ENCODE results near the gene PCNX2.

Gene PCNX2

DNA sequence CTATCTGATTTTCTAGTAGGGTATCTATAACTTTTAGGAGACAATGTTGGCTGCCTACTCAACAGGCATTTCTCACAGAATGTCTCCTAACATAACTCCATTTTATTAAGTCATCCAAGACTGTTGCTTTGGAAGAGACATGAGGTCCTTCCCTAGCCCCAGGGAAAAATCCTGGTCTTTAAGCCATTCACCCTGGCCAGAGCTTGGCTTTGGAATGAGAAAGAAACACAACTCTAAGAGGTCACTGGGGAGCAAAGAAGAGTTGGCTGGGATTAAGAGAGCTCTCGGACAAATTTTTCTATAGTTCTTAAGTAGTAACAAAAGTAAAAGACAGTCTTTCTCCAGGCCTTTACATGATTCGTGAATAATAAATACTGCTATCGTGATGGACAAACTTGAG, 57.9 kb downstream of the PCNX2 start:
- DNase-seq (ENCODE audit: low read depth) = no peak
- TF ChIP-seq, protein P1, sequence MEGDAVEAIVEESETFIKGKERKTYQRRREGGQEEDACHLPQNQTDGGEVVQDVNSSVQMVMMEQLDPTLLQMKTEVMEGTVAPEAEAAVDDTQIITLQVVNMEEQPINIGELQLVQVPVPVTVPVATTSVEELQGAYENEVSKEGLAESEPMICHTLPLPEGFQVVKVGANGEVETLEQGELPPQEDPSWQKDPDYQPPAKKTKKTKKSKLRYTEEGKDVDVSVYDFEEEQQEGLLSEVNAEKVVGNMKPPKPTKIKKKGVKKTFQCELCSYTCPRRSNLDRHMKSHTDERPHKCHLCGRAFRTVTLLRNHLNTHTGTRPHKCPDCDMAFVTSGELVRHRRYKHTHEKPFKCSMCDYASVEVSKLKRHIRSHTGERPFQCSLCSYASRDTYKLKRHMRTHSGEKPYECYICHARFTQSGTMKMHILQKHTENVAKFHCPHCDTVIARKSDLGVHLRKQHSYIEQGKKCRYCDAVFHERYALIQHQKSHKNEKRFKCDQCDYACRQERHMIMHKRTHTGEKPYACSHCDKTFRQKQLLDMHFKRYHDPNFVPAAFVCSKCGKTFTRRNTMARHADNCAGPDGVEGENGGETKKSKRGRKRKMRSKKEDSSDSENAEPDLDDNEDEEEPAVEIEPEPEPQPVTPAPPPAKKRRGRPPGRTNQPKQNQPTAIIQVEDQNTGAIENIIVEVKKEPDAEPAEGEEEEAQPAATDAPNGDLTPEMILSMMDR (IDR thresholded peaks at IDR 0.05; ENCODE audit: low read length, missing control alignments) = no peak
- H3K4me3 ChIP-seq (replicated peaks; ENCODE audit: low read depth, low read length) = no peak overlapping the region

DNA sequence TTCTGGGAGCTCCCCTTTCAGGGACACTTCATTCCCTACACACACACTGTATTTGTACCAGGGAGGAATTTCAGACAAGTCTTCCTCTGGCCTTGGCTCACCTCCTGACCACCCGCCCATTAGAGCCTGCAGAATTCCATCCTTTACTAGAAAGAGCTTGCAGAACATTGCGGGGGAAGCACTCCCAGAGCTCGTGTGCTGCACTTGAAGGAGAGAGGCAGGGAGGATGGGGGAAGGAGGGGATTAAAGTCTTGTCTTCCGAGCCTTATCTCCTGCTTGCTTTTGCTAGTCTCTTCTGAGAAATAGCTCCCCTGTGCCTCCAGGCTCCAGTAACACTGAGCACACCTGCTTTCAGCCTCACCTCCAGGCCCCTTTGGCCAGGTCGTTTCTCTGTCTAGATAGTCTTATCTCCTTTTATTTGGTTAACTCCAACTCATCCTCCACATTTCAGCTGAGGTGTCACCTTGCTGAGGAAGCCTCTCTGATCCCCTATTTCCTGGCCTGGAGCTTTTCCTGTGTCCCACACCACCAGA, 62.0 kb downstream of the PCNX2 start:
- no peak overlapping the region for H3K4me3 ChIP-seq (replicated peaks; ENCODE audit: low read depth, low read length)
- no peak for DNase-seq (ENCODE audit: low read depth)
- TF ChIP-seq, protein P1 (IDR thresholded peaks at IDR 0.05; ENCODE audit: low read length, missing control alignments) = no peak

DNA sequence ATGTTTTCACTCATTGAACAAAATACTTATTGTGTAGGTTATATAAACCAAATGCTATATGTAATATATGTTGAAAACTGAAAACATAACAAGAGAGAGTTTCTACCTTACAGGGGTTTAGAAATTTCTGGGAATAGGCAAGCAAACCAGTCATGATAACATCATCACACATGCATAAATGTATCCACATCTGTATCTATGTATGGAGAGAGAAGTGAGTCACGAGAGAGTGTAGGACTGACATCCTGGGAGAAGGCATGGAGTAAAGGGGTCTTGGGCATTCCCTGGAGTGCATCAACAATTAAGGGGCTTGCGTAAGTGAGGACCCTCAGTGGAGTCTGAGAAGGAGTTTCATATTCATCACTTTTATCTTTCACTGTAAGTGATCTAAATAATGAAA, 65.5 kb downstream of the PCNX2 start:
- TF ChIP-seq, protein P1 (IDR thresholded peaks at IDR 0.05; ENCODE audit: low read length, missing control alignments) = no peak
- H3K4me3 ChIP-seq (replicated peaks; ENCODE audit: low read depth, low read length) = no peak overlapping the region
- DNase-seq (ENCODE audit: low read depth) = no peak

DNA sequence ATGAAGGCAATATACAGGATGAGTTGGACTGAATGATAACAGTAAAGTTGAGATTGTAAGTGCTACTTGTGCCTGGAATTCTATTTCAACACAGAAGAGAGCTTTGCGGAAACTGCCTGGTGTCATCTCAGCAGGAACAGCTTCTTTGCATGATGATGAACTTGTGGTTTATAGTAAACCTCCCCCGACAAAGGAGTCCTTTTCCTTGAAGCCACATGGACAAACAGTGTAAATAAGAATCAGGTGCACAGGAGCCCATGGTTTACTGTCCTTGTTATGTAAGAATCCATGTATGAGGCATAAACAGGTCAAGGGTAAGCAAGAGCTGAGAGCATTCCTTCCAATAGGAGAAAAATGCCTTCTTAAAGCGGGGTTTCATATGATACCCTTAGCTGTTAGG, 66.2 kb downstream of the PCNX2 start:
- H3K4me3 ChIP-seq (replicated peaks; ENCODE audit: low read depth, low read length) = no peak overlapping the region
- TF ChIP-seq, protein P1 (IDR thresholded peaks at IDR 0.05; ENCODE audit: low read length, missing control alignments) = no peak
- DNase-seq (ENCODE audit: low read depth) = no peak

DNA sequence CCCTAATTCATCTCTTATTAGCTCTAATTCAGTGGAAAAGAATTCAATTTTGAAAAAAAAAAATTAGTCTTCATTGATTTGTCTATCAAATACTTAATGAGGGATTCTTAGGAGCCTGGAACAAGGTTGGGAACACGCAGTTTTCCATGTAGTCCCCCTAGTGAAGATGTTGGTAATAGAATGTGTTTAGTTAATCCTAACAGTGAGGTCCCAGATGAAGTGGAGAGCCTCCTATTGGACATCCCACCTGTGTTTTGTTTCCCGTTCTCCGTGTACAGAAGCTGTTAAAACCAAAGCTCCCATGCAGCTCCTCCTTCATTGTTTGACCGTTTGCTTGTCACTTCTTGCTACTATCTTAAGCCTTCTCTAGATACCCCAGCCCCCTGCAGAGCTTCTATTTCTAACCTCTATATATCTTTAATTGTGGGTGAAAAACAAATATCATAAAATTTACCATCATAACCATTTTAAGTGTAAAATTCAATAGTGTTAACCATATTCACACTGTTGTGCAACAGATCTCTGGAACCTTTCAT, 67.5 kb downstream of the PCNX2 start:
- no peak for DNase-seq (ENCODE audit: low read depth)
- H3K4me3 ChIP-seq (replicated peaks; ENCODE audit: low read depth, low read length) = no peak overlapping the region
- TF ChIP-seq, protein P1 (IDR thresholded peaks at IDR 0.05; ENCODE audit: low read length, missing control alignments) = no peak

DNA sequence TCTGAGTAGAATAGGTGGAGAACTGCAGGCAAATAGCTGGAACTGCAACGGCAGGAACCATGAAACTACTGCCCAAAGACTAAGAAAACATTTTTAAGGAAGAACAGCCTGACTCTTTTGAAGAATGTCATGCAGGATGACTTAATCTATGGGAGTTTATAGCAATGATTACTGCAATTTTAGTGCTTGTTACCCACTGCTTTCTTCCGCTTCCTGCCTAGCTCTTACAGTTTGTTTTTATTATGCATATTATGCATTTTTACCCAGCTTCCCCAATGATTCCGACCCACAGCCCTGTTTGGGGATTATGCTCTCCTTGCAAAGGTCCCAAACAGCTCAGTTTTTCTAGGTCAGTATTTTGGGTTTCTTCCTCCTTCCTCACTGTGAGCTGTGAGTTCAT, 71.2 kb downstream of the PCNX2 start:
- no peak for DNase-seq (ENCODE audit: low read depth)
- TF ChIP-seq, protein P1 (IDR thresholded peaks at IDR 0.05; ENCODE audit: low read length, missing control alignments) = no peak
- H3K4me3 ChIP-seq (replicated peaks; ENCODE audit: low read depth, low read length) = no peak overlapping the region

DNA sequence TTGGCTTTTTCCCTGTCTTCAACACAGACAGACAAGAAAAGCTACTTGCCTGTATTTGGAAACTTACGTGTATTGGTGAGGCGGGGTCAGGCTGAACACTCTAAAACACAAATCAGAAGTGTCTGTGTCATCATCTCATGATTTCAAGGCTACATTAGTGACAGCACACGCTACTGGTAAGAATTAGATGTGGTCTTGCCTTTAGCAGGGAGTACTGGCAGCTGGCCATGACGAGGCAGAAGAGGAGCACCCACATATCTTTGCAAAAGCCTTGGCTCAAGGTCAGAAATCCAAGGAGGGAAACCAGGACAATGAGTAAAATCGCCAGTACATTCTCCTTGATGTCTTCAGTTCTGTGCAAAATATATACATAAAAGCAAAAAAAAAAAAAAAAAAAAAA, 77.7 kb downstream of the PCNX2 start:
- TF ChIP-seq, protein P1 (IDR thresholded peaks at IDR 0.05; ENCODE audit: low read length, missing control alignments) = no peak
- H3K4me3 ChIP-seq (replicated peaks; ENCODE audit: low read depth, low read length) = no peak overlapping the region
- no peak for DNase-seq (ENCODE audit: low read depth)
